Measurements from ENCODE around the gene HDGFL2.

HDGFL2 gene

DNA sequence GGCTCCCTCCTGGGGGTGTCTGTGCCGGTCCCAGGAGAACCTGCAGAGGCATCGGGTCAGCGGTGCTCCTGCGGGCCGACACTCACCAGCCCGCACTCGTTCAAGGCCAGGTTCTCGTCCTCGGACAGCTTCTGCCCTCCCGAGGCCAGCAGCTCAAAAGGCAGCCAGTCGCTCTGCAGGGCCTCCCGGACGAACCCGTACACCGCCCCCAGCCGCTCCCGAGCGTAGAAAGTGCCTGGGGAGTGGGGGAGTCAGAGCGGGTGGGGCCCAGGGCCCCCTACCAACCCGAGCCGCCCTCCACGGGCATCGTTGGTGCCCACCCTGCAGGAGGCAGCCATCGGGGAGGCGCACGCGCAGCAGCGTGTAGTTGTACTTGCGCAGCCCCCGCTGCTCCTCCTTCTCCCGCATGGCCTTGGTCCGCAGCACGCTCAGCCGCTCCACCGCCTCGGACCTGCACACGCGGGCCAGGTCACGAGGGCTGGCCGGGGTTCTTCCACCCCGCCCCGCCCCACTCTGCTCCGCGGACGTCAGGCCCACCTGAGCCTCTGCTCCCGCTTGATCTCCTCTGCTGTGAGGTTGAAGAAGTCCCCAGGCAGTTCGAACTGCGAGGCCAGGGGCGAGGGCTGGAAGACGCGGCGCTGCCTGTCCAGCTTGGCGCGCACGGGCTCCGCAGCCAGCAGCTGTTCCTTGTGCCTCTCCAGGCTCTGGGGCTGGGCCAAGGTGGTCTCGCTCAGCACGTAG lies 26.0 kb upstream of the HDGFL2 start:
- no peak for DNase-seq

DNA sequence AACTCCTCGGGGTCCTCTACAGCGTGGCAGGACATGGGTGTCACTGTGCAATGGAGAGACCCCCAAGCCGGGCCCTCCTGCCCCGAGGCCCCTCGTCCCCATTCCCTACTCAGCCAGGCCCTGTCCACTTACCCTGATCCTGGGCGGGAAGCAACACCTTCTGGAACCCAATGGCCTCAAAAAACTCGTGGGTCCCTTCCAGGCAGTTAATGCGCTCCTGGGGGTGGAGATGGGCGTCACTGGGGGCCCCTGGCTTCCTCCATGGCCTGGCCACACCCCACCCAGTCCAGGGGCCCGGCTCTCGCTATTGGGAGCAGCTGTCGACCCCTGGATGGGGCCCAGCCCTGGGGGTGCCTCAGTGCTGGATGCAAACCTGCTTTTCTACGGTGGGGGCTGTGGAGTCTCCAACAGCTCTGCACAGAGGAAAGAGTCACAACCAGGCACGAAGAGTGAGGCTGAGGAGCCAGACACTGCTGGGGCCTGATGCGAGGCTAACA lies 25.3 kb upstream of the HDGFL2 start:
- DNase-seq = no peak

DNA sequence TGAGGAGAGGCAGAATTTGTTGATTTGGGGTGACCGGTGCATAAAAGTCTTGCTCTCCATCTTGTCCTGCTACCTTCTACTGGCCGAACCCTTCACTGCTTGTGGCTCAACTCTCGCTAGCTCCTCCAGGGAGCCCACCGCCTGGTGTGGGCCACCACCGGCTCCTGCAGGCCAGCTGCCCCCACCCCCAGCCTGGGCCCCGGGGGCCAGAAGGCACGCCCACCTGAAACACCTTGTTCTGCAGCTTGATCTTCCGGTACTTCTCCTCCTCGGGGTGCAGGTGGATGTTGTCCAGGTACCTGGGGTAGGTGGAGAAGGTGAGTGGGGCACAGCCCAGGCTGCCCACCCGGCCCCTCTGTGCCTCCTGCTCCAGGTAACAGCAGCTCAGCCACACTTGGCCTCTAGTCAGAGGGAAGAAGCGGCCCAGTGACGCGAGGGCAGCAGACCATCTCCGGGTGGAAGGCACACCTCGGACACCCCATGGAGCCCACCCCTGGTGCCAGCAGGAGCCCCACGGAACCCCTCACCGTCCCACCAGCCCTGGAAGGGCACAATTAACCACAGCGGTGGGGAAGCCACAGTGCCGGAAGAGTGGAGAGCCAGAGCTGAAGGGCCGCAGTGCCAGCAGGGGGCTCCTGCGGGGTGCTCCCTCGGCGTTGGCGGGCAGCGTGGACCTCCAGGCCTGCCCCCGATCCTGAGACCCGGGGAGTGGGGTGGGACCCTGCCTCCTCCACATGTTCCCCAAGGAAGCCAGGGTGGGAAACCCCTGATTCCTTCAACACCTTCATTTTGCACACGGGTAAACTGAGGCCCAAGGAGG lies 24.6 kb upstream of the HDGFL2 start:
- no peak for DNase-seq

DNA sequence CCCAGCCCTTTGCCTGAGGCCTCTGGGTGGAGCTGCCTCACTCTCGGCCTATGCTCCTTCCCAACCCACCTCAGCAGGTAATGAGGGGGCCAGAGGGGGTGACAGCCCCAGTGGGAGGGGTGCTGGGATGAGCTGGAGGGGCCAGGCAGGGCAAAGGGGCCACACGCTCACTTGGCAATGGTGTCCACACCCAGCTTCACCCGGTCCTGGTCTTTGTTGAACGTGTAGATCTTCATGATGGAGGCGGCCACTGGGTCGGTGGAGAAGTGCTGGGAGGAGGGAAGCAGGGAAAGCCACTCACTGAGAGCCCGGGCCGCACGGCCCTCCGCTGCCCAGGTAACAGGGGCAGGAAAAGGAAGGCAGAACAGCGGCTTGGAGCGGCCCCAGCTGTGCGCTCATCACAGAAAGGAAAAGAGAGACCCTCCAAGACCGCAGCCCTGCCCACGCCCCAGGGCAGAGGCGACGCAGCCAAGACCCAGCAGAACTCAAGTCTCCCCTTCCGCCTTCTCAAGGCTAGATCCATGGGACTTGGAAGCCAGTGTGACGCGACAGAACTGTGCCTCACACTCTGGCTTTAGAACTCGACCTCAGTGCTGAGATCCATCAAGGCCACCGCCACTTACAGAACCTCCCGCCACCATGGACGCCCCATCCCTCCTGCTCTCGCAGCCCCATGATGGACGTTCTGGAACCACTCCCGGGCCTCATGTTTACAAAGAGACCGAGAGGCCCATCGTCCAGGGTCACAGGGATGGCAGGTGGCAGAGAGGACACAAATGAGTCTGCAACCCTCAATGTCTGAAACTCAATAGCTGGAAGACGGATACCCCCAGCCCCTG lies 23.7 kb upstream of the HDGFL2 start:
- DNase-seq = no peak

DNA sequence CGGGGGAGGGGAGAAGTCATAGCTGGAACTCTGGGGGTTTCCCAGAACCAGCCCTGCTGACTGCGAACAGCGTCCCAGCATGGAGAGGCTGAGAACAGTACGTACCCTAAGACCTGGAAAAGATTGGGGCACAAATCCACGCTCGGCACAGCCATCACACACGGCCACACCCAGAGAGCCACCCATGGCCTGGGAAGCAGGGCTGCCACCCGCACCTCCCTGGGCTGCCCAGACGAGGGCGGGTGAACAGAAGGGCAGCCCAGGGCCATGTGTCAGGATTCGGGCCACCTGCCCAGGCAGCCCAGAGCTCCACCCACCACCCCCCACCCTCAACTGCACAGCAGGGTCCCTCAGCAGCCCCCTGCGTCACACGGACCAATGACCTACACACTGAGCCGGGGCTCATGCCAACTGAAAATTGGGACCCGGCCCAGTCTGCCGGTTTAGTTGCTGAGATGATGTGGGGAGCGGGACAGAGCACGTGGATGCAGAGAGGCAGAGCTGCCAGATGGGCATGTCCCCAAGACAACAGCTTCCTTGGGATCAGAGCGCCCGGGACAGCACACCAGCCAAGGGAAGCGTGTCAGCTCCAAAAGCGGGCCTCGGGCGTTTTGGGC lies 23.0 kb upstream of the HDGFL2 start:
- no peak for DNase-seq

DNA sequence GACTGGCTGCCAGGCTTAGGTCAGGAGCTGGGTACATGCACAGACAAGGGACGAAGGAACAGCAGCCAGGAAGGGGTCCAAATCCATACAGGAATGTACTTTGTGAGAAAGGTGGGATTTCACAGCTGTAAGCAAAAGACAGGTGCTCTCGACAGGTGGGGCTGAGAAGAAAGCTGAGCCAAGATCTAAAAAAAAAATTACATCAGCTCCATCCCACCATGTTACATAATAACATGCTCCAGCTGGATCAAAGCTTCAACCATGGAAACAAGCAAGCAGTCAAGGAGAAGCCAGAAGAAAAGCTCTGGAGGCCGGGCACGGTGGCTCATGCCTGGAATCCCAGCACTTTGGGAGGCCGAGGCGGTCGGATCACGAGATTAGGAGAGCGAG lies 22.5 kb upstream of the HDGFL2 start:
- DNase-seq = no peak

DNA sequence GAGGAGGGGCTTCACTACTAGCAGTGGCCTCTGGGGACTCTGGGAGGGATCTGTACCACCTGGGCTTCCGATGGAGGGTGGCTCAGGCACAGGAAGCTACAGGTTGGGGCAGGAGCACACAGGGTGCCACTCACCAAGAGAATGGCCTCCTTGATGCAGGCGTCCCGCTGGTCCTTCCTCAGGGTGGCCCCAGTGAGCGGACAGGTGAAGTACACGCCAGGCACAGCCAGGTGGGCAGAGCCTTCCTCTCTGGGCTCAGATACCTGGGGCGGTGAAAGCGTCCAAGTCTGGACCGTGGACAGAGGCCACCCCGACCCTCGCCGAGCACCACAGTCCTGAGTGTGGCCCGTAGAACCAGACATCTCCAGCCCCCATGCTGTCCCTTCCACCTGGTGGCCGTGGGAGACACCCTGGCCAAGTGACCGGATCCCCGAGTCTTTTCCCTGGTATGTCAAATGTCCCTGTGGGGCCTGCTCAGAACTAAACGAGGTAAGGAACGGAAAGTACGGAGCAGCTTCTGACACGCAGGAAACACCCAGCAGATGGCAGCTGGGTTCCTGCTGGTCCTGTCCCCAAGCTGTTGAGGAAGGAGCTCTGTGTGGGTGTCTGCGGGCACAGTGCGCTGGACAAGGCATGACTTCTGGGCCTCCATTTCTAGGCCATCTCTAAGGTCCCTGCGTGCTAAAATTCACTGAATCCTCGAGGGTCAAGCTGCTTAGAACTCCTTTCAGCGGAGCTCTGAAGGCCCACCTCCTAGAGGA lies 19.7 kb upstream of the HDGFL2 start:
- DNase-seq = no peak

DNA sequence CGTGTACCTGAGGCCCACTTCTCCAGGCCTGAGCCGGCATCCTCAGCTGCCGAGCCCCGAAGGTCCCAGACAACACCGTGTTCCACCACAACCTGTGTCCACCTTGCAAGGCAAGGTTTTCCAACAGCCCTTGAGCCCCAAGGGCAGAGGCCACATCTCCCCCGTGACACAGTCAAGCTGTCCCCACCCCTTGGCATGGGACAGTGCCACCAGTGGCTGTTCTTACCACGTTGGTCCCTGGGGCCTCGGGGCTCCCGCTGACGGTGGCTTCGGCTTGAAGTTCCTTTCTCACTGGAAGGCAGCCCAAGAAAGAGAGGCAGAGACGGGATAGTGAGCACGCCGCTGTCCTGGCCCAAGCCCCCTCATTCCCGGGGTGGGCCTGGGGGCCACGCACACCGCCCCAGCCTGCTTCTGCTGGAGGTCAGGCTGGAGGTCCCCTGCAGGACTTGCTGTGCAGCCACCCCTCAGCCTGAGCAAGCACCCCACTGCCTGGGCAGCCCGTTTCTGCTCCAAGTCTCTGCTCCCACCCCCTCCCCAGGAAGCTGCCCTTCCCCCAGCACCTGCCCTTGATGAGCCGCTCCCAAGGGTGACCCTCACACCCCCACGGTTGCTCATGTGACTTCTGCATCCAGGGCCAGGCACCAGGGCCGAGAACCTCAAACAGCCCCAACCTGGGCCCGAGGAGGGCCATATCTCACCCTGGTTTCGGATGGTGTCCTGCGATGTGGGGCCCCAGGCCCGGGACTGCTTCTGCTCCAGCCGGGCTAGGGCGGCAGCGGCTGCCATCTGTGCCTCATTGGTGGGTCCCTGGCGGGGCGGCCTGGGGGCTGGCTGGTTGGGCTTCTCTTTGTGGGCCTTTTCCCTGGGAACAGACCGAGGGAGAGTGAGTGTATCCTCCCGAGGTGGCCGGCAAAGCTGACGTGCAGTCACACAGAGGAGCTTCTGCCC lies 18.6 kb upstream of the HDGFL2 start:
- no peak for DNase-seq

DNA sequence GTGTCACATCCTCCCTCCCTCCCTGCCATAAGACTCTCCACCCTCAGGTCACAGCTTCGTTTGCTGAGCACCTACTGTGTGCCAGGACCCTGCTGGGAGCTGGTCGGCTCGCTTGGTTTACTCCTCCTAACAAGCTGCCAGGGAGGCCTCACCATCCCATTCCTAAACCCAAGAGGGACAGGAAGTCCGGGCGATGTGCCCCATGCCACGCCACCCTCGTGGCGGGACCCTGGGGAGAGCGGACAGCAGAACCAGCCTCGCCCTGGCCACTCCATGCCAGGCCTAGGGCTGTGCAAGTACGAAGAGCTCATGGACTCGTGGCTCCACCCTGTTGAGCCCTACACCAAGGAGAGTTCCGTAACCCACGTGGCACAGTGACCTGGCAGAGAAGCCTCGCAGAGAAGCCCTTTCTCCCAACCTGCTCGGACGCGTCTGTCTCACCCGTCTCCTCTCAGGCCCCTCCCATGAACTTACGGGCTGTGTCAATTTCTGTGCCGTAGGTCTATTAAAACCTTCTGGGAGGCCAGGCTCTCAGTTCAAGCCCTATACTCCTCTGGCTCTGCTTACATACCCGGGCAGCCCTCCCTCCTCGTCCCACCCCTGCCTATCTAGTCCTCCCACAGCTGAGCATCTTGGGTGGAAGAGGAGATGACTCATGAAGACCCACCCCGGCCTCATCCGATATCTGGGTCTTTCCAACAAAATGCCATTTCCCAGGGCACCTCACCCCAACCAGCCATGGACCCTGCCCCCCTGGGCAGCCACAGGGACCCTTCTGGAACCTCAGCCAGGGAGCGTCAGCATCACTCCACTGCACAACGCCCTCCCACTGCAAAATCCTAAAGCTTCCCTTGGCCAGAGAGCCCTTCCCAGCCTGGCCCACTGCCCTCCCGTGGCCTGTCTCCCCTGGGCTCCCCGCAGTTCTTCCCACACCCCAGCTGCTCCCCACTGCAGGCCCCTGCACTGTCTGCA lies 17.1 kb upstream of the HDGFL2 start:
- DNase-seq = no peak

DNA sequence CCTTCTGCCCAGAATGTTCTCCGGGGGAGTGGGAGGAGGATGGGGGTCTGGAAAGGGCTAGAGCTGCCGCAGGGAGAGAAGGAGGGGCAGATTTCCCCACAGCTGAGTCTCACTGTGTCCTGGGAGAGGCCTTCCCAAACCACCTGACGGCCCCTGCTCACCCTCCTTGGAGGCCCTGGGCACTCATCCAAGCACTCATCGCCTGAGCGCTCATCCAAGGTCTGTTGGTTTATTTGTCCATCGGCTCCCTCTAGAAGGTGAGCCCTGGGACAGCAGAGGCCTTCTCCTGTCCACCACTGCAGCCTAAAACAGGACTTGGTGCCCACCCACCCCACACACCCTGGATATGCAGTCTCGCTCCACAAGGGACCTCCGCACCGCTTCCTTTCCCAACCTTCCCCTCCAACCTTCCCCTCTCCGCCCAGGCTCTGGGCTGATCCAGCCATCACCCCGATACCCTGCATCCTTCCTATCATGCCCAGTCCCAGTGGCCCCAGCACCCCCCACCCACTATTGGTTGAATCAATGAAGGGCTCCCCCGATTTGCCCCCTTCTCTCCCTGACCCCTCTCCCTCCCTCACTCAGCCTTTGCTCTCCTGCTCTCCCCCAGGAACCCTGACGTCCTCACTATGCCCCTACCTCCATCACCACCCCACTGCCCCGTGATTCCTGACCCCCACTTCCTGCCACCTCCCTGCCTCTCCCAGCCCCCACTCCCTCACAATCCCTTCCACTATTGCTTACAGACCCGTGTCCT lies 16.2 kb upstream of the HDGFL2 start:
- DNase-seq = no peak

DNA sequence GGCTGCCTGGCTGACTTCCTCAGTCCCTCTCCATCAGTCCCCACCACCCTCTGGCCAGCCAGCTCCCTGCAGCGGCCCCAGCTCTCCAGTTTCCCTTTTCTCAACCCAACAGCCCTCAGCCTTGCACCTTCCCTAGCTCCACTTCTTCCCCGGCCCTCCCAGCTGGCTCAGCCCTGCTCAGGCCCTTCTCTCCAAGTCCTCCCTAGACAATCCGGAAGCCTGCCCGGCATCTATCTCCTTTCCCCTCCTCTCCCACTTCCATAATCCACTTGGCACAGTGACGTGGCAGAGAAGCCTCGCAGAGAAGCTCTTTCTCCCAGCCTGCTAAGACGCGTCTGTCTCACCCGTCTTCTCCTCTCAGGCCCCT lies 15.6 kb upstream of the HDGFL2 start:
- peak; percentile 21 to 45 for DNase-seq

DNA sequence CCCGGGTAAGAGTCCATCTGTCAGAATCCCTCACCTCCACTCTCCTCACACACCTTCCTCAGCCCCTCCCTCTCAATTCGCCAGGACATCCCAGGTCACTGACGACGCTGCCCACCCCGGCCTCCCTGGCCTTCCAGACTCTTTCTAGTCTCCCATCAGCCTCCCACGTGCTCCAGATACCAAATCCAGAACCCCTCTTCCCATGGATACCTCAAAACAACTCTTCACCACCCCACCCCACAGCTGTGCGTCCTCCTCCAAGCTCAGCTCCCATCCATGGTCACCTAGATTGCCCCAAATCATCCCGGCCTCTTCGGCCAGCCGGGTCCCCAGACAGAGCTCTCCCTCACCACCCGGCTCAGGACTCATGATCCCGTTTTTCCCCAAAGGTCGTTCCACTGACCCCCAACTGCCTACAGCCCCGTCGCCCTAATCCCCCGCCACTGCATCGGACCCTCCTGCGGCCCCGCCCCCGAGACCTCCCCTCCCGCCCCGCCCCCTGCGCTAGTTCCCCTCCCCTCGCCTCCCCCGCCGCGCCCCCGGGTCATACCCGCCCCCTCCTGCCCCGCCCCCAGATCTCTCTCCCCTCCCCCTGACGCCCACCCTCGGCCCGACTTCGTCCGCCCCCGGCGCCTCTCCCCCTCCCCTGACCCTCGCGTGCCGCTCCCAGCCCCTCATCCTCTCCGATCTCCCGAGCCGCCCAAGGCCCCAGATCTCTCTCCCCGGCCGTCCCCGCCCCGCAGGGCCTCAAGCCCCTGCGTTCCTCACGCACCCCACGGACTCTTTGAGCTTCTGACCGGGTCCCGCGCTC lies 15.0 kb upstream of the HDGFL2 start:
- DNase-seq = no peak

DNA sequence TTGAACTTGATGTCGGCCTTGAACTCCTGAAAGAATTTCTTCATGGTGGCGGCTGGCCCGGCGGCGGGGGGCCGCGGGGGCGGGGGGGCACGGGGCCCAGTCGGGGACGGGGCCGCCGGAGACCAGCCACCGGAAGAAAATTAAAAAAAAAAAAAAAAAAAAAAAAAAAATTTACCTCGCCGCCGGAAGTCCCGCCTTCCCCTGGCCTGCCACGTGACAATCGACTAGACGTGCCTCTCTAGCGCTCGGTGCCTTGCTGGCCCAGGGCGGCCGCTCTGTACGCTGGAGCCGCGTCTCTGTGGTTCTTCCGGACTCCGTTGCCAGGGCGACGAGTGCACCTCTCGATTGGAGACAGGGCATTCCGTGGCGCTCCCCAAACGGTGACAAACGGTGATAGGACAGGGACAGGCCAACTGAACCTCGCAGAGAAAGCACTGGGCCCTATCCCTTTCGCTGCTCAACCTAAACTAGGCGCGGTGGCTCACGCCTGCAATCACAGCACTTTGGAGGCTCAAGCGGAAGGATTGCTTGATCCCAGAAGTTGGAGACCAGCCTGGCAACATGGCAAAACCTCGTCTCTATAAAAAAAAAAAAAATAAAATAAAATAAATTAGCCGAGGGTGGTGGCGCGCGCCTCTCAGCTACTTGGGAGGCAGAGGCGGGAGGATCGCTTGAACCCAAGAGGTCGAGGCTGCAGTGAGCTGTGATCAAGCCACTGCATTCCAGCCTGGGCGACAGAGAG lies 14.3 kb upstream of the HDGFL2 start, which contains the start of gene UBXN6:
UBXN6 (minus strand) TSS at position 141 of the 742 bp plus-strand sequence; CDS start at position 44, 97 bp downstream.
- DNase-seq = peak; percentile 93

DNA sequence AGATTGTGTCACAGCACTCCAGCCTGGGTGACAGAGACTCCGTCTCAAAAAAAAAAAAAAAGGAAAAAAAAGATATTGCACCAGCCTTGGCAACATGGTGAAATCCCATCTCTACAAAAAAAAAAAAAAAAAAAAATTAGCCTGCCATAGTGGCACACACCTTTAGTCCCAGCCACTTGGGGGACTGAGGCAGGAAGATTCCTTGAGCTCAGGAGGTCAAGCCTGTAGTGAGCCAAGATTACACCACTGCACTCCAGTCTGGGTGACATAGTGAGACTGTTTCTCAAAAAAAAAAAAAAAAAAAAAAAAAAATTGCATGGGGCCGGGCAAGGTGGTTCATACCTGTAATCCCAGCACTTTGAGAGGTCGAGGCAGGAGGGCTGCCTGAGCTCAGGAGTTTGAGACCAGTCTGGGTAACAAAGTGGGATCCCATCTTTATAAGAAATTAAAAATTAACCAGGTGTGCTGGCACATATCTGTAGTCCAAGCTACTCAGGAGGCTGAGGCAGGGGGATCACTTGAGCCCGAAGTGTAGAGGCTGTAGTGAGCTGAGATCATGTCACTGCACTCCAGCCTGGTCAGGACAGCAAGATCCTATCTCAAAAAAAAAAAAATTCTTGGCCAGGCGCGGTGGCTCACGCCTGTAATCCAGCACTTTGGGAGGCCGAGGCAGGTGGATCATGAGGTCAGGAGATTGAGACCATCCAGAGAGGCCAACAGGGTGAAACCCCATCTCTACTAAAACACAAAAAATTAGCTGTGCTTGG lies 7.1 kb upstream of the HDGFL2 start:
- no peak for DNase-seq

DNA sequence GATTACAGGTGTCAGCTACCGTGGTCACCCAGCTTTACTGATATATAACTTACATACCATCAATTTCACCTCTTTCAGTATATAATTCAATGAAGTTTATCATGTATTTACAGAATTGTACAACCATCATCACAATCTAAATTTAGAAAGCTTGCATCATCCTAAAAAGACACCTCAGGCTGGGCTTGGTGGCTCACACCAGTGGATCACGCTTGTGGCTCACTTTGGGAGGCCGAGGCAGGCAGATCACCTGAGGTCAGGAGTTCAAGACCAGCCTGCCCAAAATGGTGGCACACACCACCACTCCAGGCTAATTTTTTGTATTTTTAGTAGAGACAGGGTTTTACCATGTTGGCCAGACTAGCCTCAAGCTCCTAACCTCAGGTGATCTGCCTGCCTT lies 4.3 kb upstream of the HDGFL2 start:
- no peak for DNase-seq

All from AML-193 (cell line).